HG03432 (cell line): ENCODE measurements around the gene SETDB2.
A peak's percentile ranks its signal among the peaks of the same experiment; 100 is the strongest.

Experiments
- ATAC-seq: cut with Tn5 transposase; IDR thresholded peaks from one replicate; pipeline ENCODE4 v1.9.1; 2021; ENCODE audit warnings: mild to moderate bottlenecking, moderate library complexity; ENCODE audit not compliant: unreplicated experiment

SETDB2 gene

GRCh38 chr13:49428041-49428763, 15.9 kb upstream of the SETDB2 start:
- no peak for ATAC-seq

DNA sequence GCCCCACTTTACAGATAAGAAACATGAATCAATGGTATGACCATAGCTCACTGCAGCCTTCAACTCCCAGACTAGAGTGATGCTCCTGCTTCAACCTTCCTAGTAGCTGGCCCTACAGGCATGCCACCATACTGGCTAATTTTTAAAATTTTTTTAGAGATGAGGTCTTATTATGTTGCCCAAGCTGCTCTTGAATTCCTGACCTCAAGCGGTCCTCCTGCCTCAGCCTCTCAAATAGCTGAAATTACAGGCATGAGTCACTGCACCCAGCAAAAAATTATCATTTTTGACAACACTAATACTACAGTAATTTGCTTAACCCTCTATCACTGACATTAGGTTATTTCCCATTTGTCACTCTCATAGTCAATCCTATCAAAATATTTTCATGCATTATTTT, 15.0 kb upstream of the SETDB2 start:
- ATAC-seq: no peak

DNA sequence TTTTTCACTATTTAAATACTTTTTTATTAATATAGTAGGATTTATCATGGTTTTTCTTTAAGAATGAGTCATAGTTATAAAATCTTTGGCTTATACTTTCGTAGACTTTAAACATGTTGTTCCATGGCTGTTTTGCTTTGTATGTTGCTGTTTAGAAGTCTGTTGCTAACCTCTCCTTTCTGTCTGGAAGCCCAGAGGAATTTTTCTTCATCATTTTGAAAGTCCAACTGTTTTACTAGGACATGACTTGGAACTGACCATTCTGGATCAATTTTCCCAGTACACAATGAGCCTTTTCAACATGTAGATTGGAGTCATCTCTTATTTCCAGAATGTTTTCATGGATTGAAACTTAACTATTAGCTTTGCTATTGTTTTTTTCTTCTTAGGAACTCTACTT, 8.1 kb upstream of the SETDB2 start:
- no peak for ATAC-seq

- ATAC-seq: no peak
Measured at GRCh38 chr13:49436890-49437289, 7.2 kb upstream of the SETDB2 start.

DNA sequence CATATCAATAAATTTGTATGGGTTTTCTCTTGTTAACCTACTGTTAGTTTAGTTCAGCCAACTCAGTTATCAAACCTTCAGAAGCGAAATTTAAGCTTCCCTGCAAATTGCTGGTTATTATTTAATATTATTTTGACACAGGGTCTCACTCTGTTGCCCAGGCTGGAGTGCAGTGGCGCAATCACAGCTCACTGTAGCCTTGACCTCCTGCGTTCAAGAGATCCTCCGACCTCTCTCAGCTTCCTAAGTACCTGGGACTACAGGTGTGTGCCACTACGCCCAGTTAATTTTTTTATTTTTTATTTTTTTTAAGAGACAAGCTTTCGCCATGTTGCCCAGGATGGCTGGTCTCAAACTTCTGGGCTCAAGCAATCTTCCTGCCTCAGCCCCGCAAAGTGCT, 6.4 kb upstream of the SETDB2 start:
- ATAC-seq: no peak

GRCh38 chr13:49439609-49440008, 4.5 kb upstream of the SETDB2 start:
- ATAC-seq: no peak

GRCh38 chr13:49441312-49441711, 2.8 kb upstream of the SETDB2 start:
- ATAC-seq: no peak

- no peak for ATAC-seq
Measured at GRCh38 chr13:49441846-49442245, 2.2 kb upstream of the SETDB2 start.

GRCh38 chr13:49443357-49443703, 744 bp upstream of the SETDB2 start:
- no peak for ATAC-seq

DNA sequence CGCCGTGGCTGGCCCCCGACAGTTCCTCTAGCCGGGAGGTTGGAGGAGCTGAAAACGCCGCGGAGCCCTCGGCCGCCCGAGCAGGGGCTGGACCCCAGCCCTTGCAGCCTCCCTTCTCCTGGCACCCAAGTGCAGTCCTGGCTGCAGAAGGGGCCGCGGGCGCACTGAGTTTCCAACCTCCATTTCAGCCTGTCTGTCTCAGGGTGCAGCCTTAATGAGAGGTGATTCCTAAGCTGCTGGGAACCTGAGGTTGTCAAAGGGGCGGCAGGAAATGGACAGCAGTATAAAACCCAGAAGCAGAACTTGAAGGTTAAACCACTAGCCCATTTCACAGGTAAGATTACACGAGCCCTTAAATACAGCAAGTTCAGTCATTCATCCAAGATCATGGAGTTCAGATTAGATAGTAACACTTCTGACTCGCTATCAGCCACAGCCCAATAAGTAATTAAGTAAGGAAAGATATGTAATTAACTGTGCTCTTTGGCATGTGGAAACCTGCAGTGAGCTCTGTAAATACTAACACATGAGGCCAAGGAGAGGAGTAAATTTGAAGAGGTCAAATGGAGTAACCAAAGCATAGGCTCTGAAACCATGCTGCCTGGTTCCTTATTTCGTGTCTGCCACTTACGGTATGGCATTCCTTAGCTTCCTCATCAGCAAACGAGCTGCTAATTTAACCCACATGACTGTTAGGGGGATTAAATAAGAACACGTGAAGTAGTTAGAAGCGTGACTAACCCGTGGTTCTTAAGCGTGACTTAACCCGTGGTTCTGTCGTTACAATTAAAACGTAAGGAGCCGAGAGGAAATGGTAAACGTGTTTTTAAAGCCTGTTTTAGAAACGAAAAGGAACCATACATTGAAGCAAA, 686 bp downstream of the SETDB2 start:
- no peak for ATAC-seq

GRCh38 chr13:49446473-49446872, 2.4 kb downstream of the SETDB2 start:
- no peak for ATAC-seq

DNA sequence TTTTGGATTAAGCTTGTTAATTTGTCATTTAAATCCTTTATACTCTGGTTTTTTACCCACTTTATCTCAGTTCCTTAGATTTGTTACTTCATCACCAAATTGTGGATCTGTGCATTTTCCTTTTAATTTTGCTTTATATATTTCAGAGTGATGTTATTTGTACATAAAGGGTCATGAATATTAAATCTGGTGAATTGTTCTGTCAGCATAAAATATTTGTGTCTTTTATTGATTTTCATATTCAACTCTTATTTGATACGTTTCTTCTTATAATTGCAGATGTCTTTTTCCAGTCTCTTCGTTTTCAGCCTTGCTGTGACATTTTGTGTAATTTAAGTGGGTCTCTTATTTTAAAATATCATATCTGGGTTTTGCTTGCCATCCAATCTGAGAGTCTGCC, 4.7 kb downstream of the SETDB2 start:
- no peak for ATAC-seq

GRCh38 chr13:49450105-49450819, 6.2 kb downstream of the SETDB2 start:
- no peak for ATAC-seq

- no peak for ATAC-seq
Measured at GRCh38 chr13:49452725-49453457, 8.8 kb downstream of the SETDB2 start.

- no peak for ATAC-seq
Measured at GRCh38 chr13:49453465-49453864, 9.4 kb downstream of the SETDB2 start.

DNA sequence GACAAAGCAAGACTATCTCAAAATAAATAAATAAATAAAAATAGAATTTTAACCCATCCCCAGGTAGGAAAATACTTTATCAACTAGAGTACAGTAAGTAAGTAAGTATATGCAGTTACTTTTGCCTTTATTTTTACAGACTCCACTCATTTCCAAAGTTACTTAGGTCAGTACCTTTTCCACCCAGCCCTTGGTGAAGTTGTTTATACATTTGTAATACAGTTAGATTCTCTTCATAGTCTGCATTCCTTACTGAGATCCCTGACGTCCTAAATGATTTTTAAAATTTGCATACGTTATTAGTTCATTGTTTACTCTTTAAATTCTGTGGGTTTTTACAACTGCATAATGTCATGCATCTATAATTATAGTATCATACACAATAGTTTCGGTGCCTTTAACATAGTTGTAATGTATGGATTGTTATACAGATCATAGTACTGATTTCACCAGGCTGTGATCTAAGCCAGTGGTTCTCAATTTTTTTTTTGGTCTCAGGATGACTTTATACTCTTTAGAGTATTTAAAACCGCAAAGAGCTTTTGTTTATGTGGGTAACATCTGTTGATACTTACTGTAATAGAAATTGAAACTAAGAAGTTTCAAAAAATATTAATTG, 10.4 kb downstream of the SETDB2 start:
- peak; percentile 92 for ATAC-seq

- peak; percentile 31 for ATAC-seq
Measured at GRCh38 chr13:49455007-49455398, 10.9 kb downstream of the SETDB2 start.

- ATAC-seq: no peak
Measured at GRCh38 chr13:49456156-49456555, 12.1 kb downstream of the SETDB2 start.

GRCh38 chr13:49457221-49457620, 13.1 kb downstream of the SETDB2 start:
- no peak for ATAC-seq

- ATAC-seq: peak; percentile 46
Measured at GRCh38 chr13:49459580-49459979, 15.5 kb downstream of the SETDB2 start.

GRCh38 chr13:49464085-49464484, 20.0 kb downstream of the SETDB2 start:
- no peak for ATAC-seq
